Measurements from ENCODE around the gene SLC25A29. TPM values are rescaled to one million over a fixed set of nuclear protein-coding genes. Genes with fewer than 3 reads are reported as not detected.

Gene SLC25A29
- total and polyA plus RNA-seq, 2 of the 13 experiments (the other 11 are each of a cell fraction or from before 2014, with no cell fraction given), result 12.2 to 17.2 TPM

GRCh38 chr14:100291305-100292075, 14.8 kb downstream of the SLC25A29 start:
- in situ Hi-C loops (cut with HindIII; ENCODE audit: extremely low pct_ligation_motif_present, low pct_unique_long_range_greater_than_20kb) (no loop called here), intact Hi-C loops (cut with micrococcal nuclease; ENCODE audit: unreplicated experiment) (loop anchor here (2.0 kb wide), 1 partner anchor 13 kb away; no protein-coding TSS in a partner anchor)
- H3K4me1 ChIP-seq (ENCODE audit: insufficient read depth, low read length), result peaks cover 67% of the 10 kb centered on the region
- H2AFZ ChIP-seq (ENCODE audit: low read length), result no peak overlapping the region
- POLR2A ChIA-PET, result interaction anchor here (0.9 to 1.7 kb wide), 5 partner anchors 12 to 86 kb away, joined by 3 to 8 read pairs (median 7); partner anchors contain the start of gene SLC25A29
- H3K9me3 ChIP-seq (ENCODE audit: low read length), result no peaks in the 10 kb centered on the region
- H3K79me2 ChIP-seq (ENCODE audit: insufficient read depth, low read length), result no peaks in the 10 kb centered on the region
- peak overlapping the region; percentile 59 for H3K9ac ChIP-seq (ENCODE audit: insufficient read depth, low read depth, low read length)
- H3K27me3 ChIP-seq (ENCODE audit: control insufficient read depth in 1 of 2, insufficient read depth in 2 of 2, low read length in 2 of 2), result no peaks in the 10 kb centered on the region
- no peaks in the 10 kb centered on the region; a peak in 1 of 5 replicates for H3K36me3 ChIP-seq (replicated peaks in 1 of 2; ENCODE audit: control insufficient read depth in 1 of 2, insufficient read depth in 2 of 2, low read length in 2 of 2)
- peak overlapping the region; percentile 61 for H3K4me2 ChIP-seq (ENCODE audit: low read depth, low read length)
- WGBS (ENCODE audit: low lambda C conversion rate), result 76% methylated on average over 5 of the region's 13 CpGs
- no peaks in the 10 kb centered on the region for H4K20me1 ChIP-seq (ENCODE audit: insufficient read depth, low read length)
- DNase-seq (ENCODE audit: low spot score) (no peak), ATAC-seq (no peak), FAIRE-seq (no peak)
- peak overlapping the region in 1 of 3 experiments; percentile 18; a peak in 2 of 6 replicates for H3K4me3 ChIP-seq (replicated peaks in 1 of 3; ENCODE audit: insufficient read depth in 1 of 3, low read depth in 2 of 3, low read length in 3 of 3)
- BruUV-seq (replicated peaks), result no TSS peak
- CTCF ChIA-PET (ENCODE audit: low intra/inter-chr PET ratio, low total read pairs), result no interaction called here
- H3K27ac ChIP-seq (ENCODE audit: extremely low read length, insufficient read depth, low read length), result peak overlapping the region; percentile 86
- TF ChIP-seq TCF7 (IDR thresholded peaks at IDR 0.05; ENCODE audit: low read depth), result no peak
- TF ChIP-seq ZNF629 (CRISPR knock-in tag; conservative IDR thresholded peaks at IDR 0.05), result peak; percentile 98
- TF ChIP-seq POLR2AphosphoS2 (IDR thresholded peaks at IDR 0.05; ENCODE audit: low read depth, low read length), result no peak
- no peak for TF ChIP-seq ZFP36L2 (CRISPR knock-in tag; IDR thresholded peaks at IDR 0.05)
- no peak for TF ChIP-seq HNRNPUL1 (IDR thresholded peaks at IDR 0.05; ENCODE audit: low read depth, low read length)
- TF ChIP-seq HNRNPH1 (optimal IDR thresholded peaks at IDR 0.05; ENCODE audit: low read depth, low read length), result no peak
- TF ChIP-seq ZNF772 (CRISPR knock-in tag; IDR thresholded peaks at IDR 0.05), result no peak
- no peak for TF ChIP-seq ZNF644 (CRISPR knock-in tag; IDR thresholded peaks at IDR 0.05; ENCODE audit: low read depth)
- TF ChIP-seq FOXK1 (CRISPR knock-in tag; IDR thresholded peaks at IDR 0.05; ENCODE audit: borderline replicate concordance, low read depth), result no peak
- 0 out of 2 replicates have a peak, but pooled peaks have one; percentile 2 for TF ChIP-seq KLF12 (CRISPR knock-in tag; IDR thresholded peaks at IDR 0.05; ENCODE audit: borderline replicate concordance)
- TF ChIP-seq, protein P1, sequence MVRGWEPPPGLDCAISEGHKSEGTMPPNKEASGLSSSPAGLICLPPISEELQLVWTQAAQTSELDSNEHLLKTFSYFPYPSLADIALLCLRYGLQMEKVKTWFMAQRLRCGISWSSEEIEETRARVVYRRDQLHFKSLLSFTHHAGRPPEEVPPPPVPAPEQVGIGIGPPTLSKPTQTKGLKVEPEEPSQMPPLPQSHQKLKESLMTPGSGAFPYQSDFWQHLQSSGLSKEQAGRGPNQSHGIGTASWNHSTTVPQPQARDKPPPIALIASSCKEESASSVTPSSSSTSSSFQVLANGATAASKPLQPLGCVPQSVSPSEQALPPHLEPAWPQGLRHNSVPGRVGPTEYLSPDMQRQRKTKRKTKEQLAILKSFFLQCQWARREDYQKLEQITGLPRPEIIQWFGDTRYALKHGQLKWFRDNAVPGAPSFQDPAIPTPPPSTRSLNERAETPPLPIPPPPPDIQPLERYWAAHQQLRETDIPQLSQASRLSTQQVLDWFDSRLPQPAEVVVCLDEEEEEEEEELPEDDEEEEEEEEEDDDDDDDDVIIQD (CRISPR knock-in tag; IDR thresholded peaks at IDR 0.05; ENCODE audit: low read depth), result no peak
- no peak for TF ChIP-seq ZNF879 (CRISPR knock-in tag; IDR thresholded peaks at IDR 0.05)
- no peak for TF ChIP-seq ZNF552 (CRISPR knock-in tag; IDR thresholded peaks at IDR 0.05; ENCODE audit: borderline replicate concordance)
- TF ChIP-seq ZNF704 (CRISPR knock-in tag; IDR thresholded peaks at IDR 0.05; ENCODE audit: borderline replicate concordance), result no peak
- TF ChIP-seq ELK4 (CRISPR knock-in tag; IDR thresholded peaks at IDR 0.05; ENCODE audit: borderline replicate concordance), result no peak
- TF ChIP-seq HDAC6 (IDR thresholded peaks at IDR 0.05; ENCODE audit: low read depth, low read length), result no peak
- peak; percentile 91 for TF ChIP-seq ZMYM3 (CRISPR knock-in tag; IDR thresholded peaks at IDR 0.05)
- no peak for TF ChIP-seq PLRG1 (conservative IDR thresholded peaks at IDR 0.05)
- no peak for TF ChIP-seq DDIT3 (CRISPR knock-in tag; IDR thresholded peaks at IDR 0.05)
- 0 out of 2 replicates have a peak, but pooled peaks have one; percentile 7 for TF ChIP-seq MEIS2 (CRISPR knock-in tag; IDR thresholded peaks at IDR 0.05)
- no peak for TF ChIP-seq DNMT1 (CRISPR knock-in tag; IDR thresholded peaks at IDR 0.05)
- no peak for TF ChIP-seq ZNF781 (CRISPR knock-in tag; IDR thresholded peaks at IDR 0.05; ENCODE audit: borderline replicate concordance, not compliant biosample characterization)
